GM12878 (cell line): ENCODE measurements around the gene MXD1. TPM values are rescaled to one million over a fixed set of nuclear protein-coding genes. Genes with fewer than 3 reads are reported as not detected.

ENCODE experiments used
- ATAC-seq: fragments of 200-7000 bp; cut with Tn5 transposase; 3 replicates; pipeline ENCODE4 v1.9.1; 2020; ENCODE audit warnings: mild to moderate bottlenecking, moderate library complexity
- BruUV-seq: library from RNA; stranded (reverse); fragments of 400-500 nt; replicated peaks from 2 replicates; lab custom pipeline; 2021; lab: Mats Ljungman, UMichigan
- CTCF ChIA-PET: fragments of 300-600 bp; sonication (Branson Sonifier 250); formaldehyde crosslinking; extraction: SDS; loops from one replicate; lab custom pipeline; 2021; ENCODE audit warnings: inconsistent platforms; lab: Yijun Ruan, JAX
- POLR2A ChIA-PET: fragments of 350-600 bp; formaldehyde crosslinking; extraction: SDS; loops from one replicate; lab custom pipeline; 2021; ENCODE audit warnings: inconsistent platforms; lab: Charles Lee
- RAD21 ChIA-PET: fragments of 300-600 bp; sonication (Branson Sonifier 250); formaldehyde crosslinking; loops from one replicate; lab custom pipeline; 2023; ENCODE audit warnings: antibody characterized with exemption; ENCODE audit not compliant: unreplicated experiment; lab: Charles Lee
- SMC1A ChIA-PET: fragments of 300-600 bp; sonication (Branson Sonifier 250); formaldehyde crosslinking; loops from one replicate; lab custom pipeline; 2023; ENCODE audit not compliant: unreplicated experiment, uncharacterized antibody; lab: Charles Lee
- DNase-seq: peaks from one replicate; pipeline ENCODE4 v3.0.0-alpha.2; 2011; ENCODE audit warnings: low read depth, low spot score
- FAIRE-seq: peaks from 3 replicates; lab custom pipeline; 2011; peaks lifted over from hg19 to GRCh38; lab: Jason Lieb, UNC
- H2AFZ ChIP-seq: 2 replicates; pipeline ENCODE4 v1.6.0; 2011; ENCODE audit warnings: low read depth, low read length, control low read depth; ENCODE audit not compliant: control insufficient read depth
- H3K27ac ChIP-seq: 2 replicates; pipeline ENCODE4 v1.5.1; 2011; ENCODE audit warnings: control low read depth; ENCODE audit not compliant: control insufficient read depth, insufficient read depth
- H3K27me3 ChIP-seq, 2 experiments: replicated peaks in 1 of 2; 2 replicates each; pipeline versions ENCODE4 v1.6.0 to v1.6.1; 2011; ENCODE audit warnings: low read length in 1 of 2; ENCODE audit not compliant: control insufficient read depth in 2 of 2, insufficient read depth in 2 of 2
- H3K36me3 ChIP-seq, 2 experiments: 2 replicates each; pipeline ENCODE4 v1.5.1; 2011; ENCODE audit warnings: low read length in 1 of 2; ENCODE audit not compliant: control insufficient read depth in 2 of 2, insufficient read depth in 2 of 2
- H3K4me1 ChIP-seq: 2 replicates; pipeline ENCODE4 v1.6.1; 2011; ENCODE audit warnings: mild to moderate bottlenecking, low read length, moderate library complexity, mixed read lengths; ENCODE audit not compliant: control insufficient read depth, insufficient read depth
- H3K4me2 ChIP-seq: 2 replicates; pipeline ENCODE4 v1.6.0; 2011; ENCODE audit warnings: control low read depth; ENCODE audit not compliant: control insufficient read depth, insufficient read depth
- H3K4me3 ChIP-seq: fragments of 200-600 bp; sonication (generic); 2 replicates; pipeline ENCODE4 v1.5.1; 2016
- H3K79me2 ChIP-seq: 2 replicates; pipeline ENCODE4 v1.6.0; 2011; ENCODE audit warnings: low read length; ENCODE audit not compliant: control insufficient read depth, insufficient read depth
- H3K9ac ChIP-seq: 2 replicates; pipeline ENCODE4 v1.8.0; 2011; ENCODE audit warnings: low read length, control low read depth, mixed read lengths; ENCODE audit not compliant: control insufficient read depth, insufficient read depth
- H3K9me3 ChIP-seq: replicated peaks from 3 replicates; pipeline ENCODE4 v1.5.1; 2011; ENCODE audit warnings: mild to moderate bottlenecking, low read length; ENCODE audit not compliant: control insufficient read depth, insufficient read depth
- H4K20me1 ChIP-seq: 2 replicates; pipeline ENCODE4 v1.6.0; 2011; ENCODE audit not compliant: control insufficient read depth, insufficient read depth
- HDAC6 ChIP-seq: fragments of 200-600 bp; sonication (generic); IDR thresholded peaks from one replicate; pipeline ENCODE4 v1.8.0; 2017; ENCODE audit warnings: antibody characterized with exemption; ENCODE audit not compliant: unreplicated experiment
- IKZF1 ChIP-seq: fragments of 450-650 bp; conservative IDR thresholded peaks from 2 replicates; pipeline ENCODE4 v1.6.1; 2017; ENCODE audit warnings: antibody characterized with exemption, mild to moderate bottlenecking
- IKZF2 ChIP-seq, 2 experiments: fragments of 450-650 bp; IDR thresholded peaks; 2 replicates each; pipeline ENCODE4 v1.6.1; 2017; ENCODE audit warnings: mild to moderate bottlenecking in 2 of 2, moderate library complexity in 2 of 2
- PAX8 ChIP-seq: fragments of 450-650 bp; IDR thresholded peaks from 2 replicates; pipeline ENCODE4 v1.6.1; 2017; ENCODE audit warnings: mild to moderate bottlenecking, moderate library complexity
- PBX3 ChIP-seq: IDR thresholded peaks from 2 replicates; pipeline ENCODE4 v1.6.1; 2011; ENCODE audit warnings: mild to moderate bottlenecking, low read depth, low read length, moderate library complexity; ENCODE audit not compliant: insufficient replicate concordance
- PML ChIP-seq: IDR thresholded peaks from 2 replicates; pipeline ENCODE4 v1.6.1; 2012; ENCODE audit warnings: low read length, inconsistent platforms
- POU2F2 ChIP-seq: IDR thresholded peaks from 3 replicates; pipeline ENCODE4 v1.6.1; 2011; ENCODE audit warnings: low read depth, mild to moderate bottlenecking, low read length, borderline replicate concordance
- RELB ChIP-seq: fragments of 450-650 bp; IDR thresholded peaks from 2 replicates; pipeline ENCODE4 v1.6.1; 2017; ENCODE audit warnings: low read depth, mild to moderate bottlenecking, moderate library complexity
- SREBF2 ChIP-seq: IDR thresholded peaks from 2 replicates; pipeline ENCODE4 v1.6.1; 2012; ENCODE audit warnings: mild to moderate bottlenecking, low read length
- USF1 ChIP-seq: IDR thresholded peaks from 2 replicates; pipeline ENCODE4 v1.6.1; 2011; ENCODE audit warnings: borderline replicate concordance, low read depth, mild to moderate bottlenecking, moderate library complexity, mixed read lengths, low read length; ENCODE audit not compliant: insufficient read depth; ENCODE audit errors: extremely low read length
- ZNF217 ChIP-seq: fragments of 450-650 bp; IDR thresholded peaks from 2 replicates; pipeline ENCODE4 v1.6.1; 2017; ENCODE audit warnings: antibody characterized with exemption, mild to moderate bottlenecking
- ZNF274 ChIP-seq: IDR thresholded peaks from one replicate; pipeline ENCODE4 v1.8.0; 2011; ENCODE audit not compliant: insufficient read length, insufficient read depth
- WGBS: methylation state at CpG from one replicate; pipeline ENCODE4 v1.1.6; 2016; ENCODE audit warnings: low lambda C conversion rate; ENCODE audit not compliant: insufficient replicate concordance, insufficient coverage; ENCODE audit errors: missing lambda C conversion rate; 5-methylcytosine and 5-hydroxymethylcytosine counted together
- in situ Hi-C: fragments of 300-500 bp; cut with MboI; formaldehyde crosslinking; loops from 9 replicates; pipeline ENCODE4 v1.14.3; 2018; ENCODE audit warnings: mixed read lengths
- intact Hi-C: fragments of 100-400 bp; cut with micrococcal nuclease; formaldehyde crosslinking; loops from one replicate; pipeline ENCODE4 v1.14.2; 2022; ENCODE audit not compliant: unreplicated experiment
- polyA plus RNA-seq, 11 experiments: library from polyadenylated mRNA; depleted of rRNA in 4 of 11; unstranded in 6 of 11; stranded (reverse) in 5 of 11; fragments of >200 nt; fragmentation: Nextera tagmentation in 4 of 11; fragmentation: Illumina TruSeq in 1 of 11; extraction: Ambion mirVana in 4 of 11; extraction: Trizol in 1 of 11; gene quantifications; 1 replicate in 1 of 11; 2 replicates in 10 of 11; pipeline versions ENCODE4 v1.2.1 to v1.2.3, GENCODE V29; 2011 to 2016; ENCODE audit warnings: inconsistent platforms in 2 of 11, missing spikeins in 2 of 11, low read depth in 1 of 11
- total RNA-seq, 4 experiments: library from RNA; depleted of rRNA in 3 of 4; stranded (reverse); fragments of >200 nt in 3 of 4; fragmentation: Illumina TruSeq in 1 of 4; extraction: Trizol in 1 of 4; gene quantifications; 2 replicates each; pipeline versions ENCODE4 v1.2.1 to v1.2.3, GENCODE V29; 2013 to 2021
- TF ChIP-seq, protein P1 (sequence below): fragments of 450-650 bp; IDR thresholded peaks from 2 replicates; pipeline ENCODE4 v1.6.1; 2017; ENCODE audit warnings: antibody characterized with exemption, mild to moderate bottlenecking, moderate library complexity
- TF ChIP-seq, protein P2 (sequence below): fragments of 450-650 bp; IDR thresholded peaks from 2 replicates; pipeline ENCODE4 v1.6.1; 2016; ENCODE audit warnings: mild to moderate bottlenecking

Gene MXD1
- total and polyA plus RNA-seq, 10 of the 15 experiments (the other 5 are each of a cell fraction or from before 2014, with no cell fraction given), result 2.2 to 10.2 (median 3.3) TPM

- TF ChIP-seq SREBF2, result no peak
- no peak for TF ChIP-seq RELB
- TF ChIP-seq POU2F2, result no peak
- no peak for TF ChIP-seq PAX8
- no peak for TF ChIP-seq PML
- no peak for TF ChIP-seq IKZF1
- no peak for TF ChIP-seq PBX3
- TF ChIP-seq USF1, result no peak
Observed at GRCh38 chr2:69923116-69923515, 8.2 kb downstream of the MXD1 start (continued).

- in situ Hi-C loops (no loop called here), intact Hi-C loops (no loop called here)
- DNase-seq (no peak), ATAC-seq (no peak), FAIRE-seq (no peak)
- Histone ChIP-seq H3K27ac (no peak overlapping the region), H3K4me2 (no peak overlapping the region), H3K4me3 (no peak overlapping the region), H3K9ac (no peak overlapping the region), H3K79me2 (no peaks in the 10 kb centered on the region), H3K27me3 (no peaks in the 10 kb centered on the region), H3K36me3 (0 out of 4 replicates have a peak, but pooled peaks cover 0 to 2% of the 10 kb centered on the region in 2 experiments), H4K20me1 (no peaks in the 10 kb centered on the region), H3K9me3 (no peaks in the 10 kb centered on the region), H3K4me1 (peaks cover 4% of the 10 kb centered on the region; the same call in 1 of the 2 replicates), H2AFZ (no peak overlapping the region)
- 65% methylated on average over 3 of the region's 3 CpGs for WGBS
- ChIA-PET SMC1A (interaction anchor here (1.7 kb wide), 1 partner anchor 142 kb away, joined by 5 read pairs; no protein-coding TSS in a partner anchor), RAD21 (no interaction called here), POLR2A (no interaction called here), CTCF (interaction anchor here (1.0 kb wide), 1 partner anchor 10 kb away, joined by 3 read pairs; no protein-coding TSS in a partner anchor)
- no TSS peak for BruUV-seq
- TF ChIP-seq ZNF217, result no peak
- TF ChIP-seq IKZF2 (IDR thresholded peaks at IDR 0.05), result no peak
- TF ChIP-seq, protein P1, sequence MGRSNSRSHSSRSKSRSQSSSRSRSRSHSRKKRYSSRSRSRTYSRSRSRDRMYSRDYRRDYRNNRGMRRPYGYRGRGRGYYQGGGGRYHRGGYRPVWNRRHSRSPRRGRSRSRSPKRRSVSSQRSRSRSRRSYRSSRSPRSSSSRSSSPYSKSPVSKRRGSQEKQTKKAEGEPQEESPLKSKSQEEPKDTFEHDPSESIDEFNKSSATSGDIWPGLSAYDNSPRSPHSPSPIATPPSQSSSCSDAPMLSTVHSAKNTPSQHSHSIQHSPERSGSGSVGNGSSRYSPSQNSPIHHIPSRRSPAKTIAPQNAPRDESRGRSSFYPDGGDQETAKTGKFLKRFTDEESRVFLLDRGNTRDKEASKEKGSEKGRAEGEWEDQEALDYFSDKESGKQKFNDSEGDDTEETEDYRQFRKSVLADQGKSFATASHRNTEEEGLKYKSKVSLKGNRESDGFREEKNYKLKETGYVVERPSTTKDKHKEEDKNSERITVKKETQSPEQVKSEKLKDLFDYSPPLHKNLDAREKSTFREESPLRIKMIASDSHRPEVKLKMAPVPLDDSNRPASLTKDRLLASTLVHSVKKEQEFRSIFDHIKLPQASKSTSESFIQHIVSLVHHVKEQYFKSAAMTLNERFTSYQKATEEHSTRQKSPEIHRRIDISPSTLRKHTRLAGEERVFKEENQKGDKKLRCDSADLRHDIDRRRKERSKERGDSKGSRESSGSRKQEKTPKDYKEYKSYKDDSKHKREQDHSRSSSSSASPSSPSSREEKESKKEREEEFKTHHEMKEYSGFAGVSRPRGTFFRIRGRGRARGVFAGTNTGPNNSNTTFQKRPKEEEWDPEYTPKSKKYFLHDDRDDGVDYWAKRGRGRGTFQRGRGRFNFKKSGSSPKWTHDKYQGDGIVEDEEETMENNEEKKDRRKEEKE, result no peak
- no peak for TF ChIP-seq POU2F2
- no peak for TF ChIP-seq PAX8
- TF ChIP-seq PML, result no peak
- TF ChIP-seq HDAC6, result no peak
- no peak for TF ChIP-seq ZNF274
- TF ChIP-seq, protein P2, sequence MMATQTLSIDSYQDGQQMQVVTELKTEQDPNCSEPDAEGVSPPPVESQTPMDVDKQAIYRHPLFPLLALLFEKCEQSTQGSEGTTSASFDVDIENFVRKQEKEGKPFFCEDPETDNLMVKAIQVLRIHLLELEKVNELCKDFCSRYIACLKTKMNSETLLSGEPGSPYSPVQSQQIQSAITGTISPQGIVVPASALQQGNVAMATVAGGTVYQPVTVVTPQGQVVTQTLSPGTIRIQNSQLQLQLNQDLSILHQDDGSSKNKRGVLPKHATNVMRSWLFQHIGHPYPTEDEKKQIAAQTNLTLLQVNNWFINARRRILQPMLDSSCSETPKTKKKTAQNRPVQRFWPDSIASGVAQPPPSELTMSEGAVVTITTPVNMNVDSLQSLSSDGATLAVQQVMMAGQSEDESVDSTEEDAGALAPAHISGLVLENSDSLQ, result no peak
Observed at GRCh38 chr2:69926849-69927515, 12.1 kb downstream of the MXD1 start.
